Omental fat pad (tissue), 4 donors: Measurements from ENCODE around the gene GOLGA8H. TPM values are rescaled to one million over a fixed set of nuclear protein-coding genes. Genes with fewer than 3 reads are reported as not detected.
"Not testable (repeated sequence)": the region's sequence is repeated elsewhere in the genome, so short reads cannot be mapped to it uniquely, and the experiment has no call there.

Experiments used
- ATAC-seq: fragments of 150-250 bp; one replicate; pipeline ENCODE4 v1.9.1; 2016; ENCODE audit warnings: mild to moderate bottlenecking, moderate library complexity; ENCODE audit not compliant: low FRiP score
- DNase-seq: peaks from one replicate; pipeline ENCODE4 v3.0.0-alpha.2; 2019; ENCODE audit warnings: low spot score
- total RNA-seq, 4 donors: library from RNA; depleted of rRNA; stranded (reverse); fragments of >200 nt; gene quantifications; one replicate each; pipeline ENCODE4 v1.1.0, GENCODE V29; 2016
- TF ChIP-seq, protein P1 (sequence below), 3 donors: fragments of 450-650 bp; IDR thresholded peaks; one replicate each; pipeline ENCODE4 v1.5.1; 2016 to 2017; ENCODE audit warnings: antibody characterized with exemption in 3 of 3, mild to moderate bottlenecking in 3 of 3, moderate library complexity in 2 of 3

The GOLGA8H gene, protein sequence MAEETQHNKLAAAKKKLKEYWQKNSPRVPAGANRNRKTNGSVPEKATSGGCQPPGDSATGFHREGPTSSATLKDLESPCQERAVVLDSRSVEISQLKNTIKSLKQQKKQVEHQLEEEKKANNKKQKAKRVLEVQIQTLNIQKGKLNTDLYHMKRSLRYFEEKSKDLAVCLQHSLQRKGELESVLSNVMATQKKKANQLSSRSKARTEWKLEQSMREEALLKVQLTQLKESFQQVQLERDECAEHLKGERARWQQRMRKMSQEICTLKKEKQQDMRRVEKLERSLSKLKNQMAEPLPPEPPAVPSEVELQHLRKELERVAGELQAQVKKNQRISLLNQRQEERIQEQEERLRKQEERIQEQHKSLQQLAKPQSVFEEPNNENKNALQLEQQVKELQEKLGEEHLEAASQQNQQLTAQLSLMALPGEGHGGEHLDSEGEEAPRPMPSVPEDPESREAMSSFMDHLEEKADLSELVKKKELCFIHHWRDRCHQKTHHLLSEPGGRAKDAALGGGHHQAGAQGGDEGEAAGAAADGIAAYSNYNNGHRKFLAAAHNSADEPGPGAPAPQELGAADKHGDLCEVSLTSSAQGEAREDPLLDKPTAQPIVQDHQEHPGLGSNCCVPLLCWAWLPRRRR
- 1 to 10 TPM in 3 of 4 donors, not detected in 1; 1.2 to 8.9 (median 2.2) TPM for total RNA-seq

DNA sequence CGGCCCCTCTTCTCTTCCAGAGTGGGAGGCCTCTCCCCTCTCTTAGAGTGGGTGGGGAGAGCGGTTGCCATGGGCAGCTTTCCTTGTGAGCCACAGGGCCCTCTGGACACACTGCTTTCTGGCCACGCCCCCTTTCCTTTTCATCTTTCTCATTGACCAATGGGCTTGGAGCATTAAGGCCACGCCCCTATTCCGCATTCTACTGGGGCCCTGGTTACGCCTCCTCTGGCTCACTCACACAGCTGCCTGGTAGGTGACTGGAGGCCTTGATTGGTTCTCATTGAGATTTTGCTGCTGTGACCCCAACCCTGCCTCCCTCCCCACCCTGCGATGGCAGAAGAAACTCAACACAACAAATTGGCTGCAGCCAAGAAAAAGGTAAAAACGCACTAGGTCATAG is at the start of gene GOLGA8H:
TSS of gene GOLGA8H (plus strand) at position 233 of the 400 bp plus-strand sequence. CDS start at position 331, 98 bp downstream.
- DNase-seq, ATAC-seq: not testable (repeated sequence)

DNA sequence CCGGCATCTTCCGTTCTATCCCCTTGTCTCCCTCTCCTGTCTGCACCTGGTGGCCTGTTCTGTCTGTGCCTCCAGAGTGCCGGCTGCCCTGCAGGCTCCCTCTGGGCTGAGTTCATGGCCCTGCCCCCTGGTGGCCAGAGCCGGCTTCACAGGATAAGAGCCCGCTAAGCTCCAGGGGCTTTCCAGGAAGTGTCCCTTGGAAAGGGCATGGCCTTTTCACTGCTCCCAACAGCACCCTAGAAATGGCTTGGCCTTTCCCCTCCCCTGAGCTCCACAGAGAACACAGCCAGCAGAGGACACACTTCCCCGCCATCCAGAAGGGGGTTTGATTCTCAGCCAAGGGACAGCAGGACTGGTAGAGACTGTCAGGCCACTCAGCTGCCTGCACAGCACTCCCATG is 36.9 kb upstream of the GOLGA8H start:
- DNase-seq, ATAC-seq: not testable (repeated sequence)
- TF ChIP-seq, protein P1, sequence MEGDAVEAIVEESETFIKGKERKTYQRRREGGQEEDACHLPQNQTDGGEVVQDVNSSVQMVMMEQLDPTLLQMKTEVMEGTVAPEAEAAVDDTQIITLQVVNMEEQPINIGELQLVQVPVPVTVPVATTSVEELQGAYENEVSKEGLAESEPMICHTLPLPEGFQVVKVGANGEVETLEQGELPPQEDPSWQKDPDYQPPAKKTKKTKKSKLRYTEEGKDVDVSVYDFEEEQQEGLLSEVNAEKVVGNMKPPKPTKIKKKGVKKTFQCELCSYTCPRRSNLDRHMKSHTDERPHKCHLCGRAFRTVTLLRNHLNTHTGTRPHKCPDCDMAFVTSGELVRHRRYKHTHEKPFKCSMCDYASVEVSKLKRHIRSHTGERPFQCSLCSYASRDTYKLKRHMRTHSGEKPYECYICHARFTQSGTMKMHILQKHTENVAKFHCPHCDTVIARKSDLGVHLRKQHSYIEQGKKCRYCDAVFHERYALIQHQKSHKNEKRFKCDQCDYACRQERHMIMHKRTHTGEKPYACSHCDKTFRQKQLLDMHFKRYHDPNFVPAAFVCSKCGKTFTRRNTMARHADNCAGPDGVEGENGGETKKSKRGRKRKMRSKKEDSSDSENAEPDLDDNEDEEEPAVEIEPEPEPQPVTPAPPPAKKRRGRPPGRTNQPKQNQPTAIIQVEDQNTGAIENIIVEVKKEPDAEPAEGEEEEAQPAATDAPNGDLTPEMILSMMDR (IDR thresholded peaks at IDR 0.05): peak in 1 of 3 donors; percentile 9

DNA sequence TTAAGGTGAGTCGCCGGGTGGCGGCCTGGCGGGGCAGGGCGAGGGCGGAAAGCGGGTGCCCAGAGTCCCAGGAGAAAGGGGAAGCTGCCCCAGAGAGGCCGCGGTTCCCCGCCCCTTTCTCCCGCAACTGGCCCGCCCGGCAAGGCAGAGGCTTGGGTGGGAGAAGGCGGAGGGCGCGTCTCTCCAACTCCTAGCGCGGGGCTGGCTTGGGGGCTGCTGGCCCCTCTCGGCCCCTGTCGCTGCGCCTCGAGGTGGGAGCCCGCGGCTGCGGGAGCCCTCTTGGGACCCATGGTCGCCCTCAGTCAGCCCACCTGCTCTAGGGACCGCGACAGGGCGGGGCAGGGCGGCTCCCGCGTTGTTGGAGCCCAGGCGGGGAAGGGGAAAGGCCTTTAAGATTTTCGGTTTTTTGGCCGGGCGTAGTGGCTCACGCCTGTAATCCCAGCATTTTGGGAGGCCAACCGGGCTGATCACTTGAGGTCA is 30.8 kb upstream of the GOLGA8H start:
- peak; percentile 81 for ATAC-seq
- not testable (repeated sequence) for DNase-seq

DNA sequence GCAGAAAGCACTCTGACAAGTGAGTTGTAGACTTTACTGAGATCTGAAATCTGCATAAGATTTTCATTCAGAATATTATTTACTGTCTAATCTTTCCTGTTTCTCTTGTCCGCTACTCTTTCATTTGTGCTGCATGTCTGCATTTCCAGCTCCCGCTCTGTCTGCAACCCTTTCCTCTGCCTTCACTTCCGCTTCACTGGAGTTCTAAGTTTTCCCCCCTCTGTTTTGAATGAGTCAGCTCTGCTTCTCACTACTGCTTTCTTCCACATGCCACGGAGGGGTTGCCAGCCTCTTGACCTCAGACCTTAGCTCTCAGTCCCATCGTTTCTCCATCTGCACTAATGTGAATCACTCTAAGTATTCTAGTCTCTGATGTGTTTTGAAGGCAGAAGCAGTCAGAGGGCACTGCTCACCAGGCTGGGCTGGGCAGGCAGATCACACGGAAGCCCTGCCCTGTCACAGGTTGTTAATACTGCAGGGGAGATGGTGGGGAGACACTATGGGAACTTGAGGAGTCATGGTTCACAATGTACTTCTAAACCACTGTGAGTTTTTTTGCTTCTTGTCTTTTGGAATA is 24.3 kb upstream of the GOLGA8H start:
- not testable (repeated sequence) for ATAC-seq, DNase-seq

DNA sequence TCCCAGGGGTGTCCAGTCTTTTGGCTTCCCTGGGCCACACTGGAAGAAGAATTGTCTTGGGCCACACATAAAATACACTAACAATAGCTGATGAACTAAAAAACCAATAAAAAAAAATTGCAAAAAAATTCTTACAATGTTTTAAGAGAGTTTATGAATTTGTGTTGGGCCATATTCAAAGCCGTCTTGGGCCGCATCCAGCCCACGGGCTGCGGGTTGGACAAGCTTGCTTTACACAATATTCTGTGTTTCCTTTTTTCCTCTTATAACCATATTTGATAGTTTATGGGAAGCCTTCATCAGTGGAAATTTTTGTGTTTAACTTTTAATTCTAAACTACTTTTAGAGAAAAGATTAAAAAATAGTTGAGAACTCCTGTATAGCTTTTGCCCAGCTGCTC is 23.1 kb upstream of the GOLGA8H start:
- ATAC-seq, DNase-seq: not testable (repeated sequence)

DNA sequence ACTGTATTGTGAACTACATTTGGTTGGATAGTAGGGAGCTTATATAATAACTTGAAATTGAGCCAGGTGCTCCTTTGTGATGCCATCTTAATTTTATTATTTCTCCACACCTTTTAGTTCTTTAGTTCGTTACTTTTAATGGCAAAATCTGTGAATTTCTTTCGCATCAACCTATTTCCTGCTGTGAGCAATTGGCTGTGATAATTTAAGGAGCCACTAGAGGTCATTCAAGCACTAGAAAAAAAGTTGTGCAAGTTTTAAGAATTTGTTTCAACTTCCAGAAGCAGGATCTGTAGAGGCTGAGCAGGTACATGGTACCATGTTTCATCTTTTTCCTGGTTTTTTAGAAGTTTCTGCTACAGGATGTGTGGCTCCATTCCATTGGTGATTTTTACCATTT is 4.9 kb upstream of the GOLGA8H start:
- not testable (repeated sequence) for ATAC-seq, DNase-seq

DNA sequence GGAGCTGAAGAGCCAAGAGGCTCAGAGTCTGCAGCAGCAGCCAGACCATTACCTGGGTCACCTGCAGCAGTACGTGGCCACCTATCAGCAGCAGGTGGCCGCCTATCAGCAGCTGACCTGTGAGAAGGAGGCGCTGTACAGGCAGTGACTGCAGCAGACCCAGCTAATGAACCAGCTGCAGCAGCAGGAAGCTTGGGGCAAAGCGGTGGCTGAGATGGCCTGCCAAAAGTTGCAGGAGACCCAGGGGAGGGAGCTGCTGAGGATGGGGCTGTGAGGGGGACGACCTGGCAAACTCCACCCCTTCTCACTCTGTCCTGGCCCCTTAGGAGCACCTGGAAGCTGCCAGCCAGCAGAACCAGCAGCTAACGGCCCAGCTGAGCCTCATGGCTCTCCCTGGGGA is 8.4 kb downstream of the GOLGA8H start:
- DNase-seq, ATAC-seq: not testable (repeated sequence)

DNA sequence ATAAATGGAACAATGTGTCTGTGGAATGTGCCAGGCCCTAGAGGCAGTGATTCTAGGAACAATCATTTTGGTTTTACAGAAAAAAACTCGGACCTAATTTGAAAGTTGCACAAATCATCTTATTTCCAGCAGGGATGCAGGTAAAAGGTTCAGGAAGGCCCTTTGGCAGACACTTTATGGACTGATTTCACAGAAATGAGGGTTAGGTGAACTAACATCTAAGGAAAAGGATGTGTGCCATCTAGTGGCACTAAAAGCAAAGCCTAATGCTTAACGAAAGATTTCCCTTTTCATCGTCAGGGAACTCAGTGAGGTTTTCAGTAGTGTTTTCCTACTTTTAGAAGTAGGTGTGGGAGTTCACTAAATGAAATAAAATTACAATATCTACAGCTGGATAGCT is 17.5 kb downstream of the GOLGA8H start:
- DNase-seq, ATAC-seq: not testable (repeated sequence)

DNA sequence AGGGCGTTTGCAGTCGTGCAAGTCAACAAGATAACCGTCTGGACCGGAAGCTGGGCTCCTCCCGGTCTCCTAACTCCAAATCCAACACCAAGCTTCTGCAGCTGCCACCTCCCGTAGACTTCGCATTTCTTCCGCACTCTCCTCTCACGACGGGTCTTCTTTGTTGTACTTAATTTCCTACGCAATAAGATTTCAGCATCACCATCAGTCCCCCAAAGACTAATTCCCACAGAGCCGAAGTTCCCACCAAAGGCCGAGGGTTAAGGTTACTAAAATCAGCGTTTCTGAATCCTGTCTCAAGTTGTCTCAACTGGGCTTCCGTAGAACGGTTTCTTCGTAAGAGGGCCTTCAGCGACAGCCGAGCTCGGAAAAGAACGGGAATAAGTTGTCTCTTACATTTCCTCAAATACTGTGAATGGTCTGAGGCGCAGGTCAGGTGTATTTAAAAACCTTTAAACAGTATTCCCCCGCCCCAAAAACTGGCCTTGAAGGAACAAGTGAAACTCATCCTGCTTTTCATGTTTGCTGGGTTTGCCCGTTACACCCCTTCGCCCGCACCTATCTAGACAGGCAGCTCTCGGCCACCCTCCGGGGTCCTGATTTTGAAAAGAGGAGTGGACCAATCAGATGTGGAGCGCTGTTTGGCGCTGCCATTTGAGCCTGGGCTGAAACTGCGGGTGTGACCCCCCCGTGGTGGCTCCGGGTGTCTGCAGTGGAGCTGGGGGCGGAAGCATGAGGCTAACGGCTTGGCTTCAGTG is 21.8 kb downstream of the GOLGA8H start, which contains the start of gene ARHGAP11B:
TSS of gene ARHGAP11B (plus strand) at position 693 of the 758 bp plus-strand sequence.
- ATAC-seq (peak; percentile 98), DNase-seq (peak; percentile 78)

DNA sequence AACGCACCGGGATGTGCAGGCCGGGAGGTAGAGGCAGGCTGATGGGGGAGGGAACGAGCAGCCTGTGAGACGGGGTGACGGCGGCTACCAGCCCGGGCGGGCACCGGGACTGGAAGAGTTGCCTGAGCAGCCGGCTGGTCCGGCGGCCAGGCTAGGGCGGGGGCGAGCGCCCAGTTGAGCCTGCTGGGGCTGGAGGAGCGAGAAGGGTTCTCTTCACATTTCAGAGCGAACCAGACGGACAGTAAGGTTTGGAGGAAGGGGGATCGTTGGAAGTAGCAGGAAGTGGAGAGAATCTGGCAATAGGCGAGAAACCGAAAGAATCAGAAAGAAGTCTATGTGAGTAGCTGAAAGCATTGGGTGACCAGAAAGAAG is 22.4 kb downstream of the GOLGA8H start:
- DNase-seq, ATAC-seq: not testable (repeated sequence)

DNA sequence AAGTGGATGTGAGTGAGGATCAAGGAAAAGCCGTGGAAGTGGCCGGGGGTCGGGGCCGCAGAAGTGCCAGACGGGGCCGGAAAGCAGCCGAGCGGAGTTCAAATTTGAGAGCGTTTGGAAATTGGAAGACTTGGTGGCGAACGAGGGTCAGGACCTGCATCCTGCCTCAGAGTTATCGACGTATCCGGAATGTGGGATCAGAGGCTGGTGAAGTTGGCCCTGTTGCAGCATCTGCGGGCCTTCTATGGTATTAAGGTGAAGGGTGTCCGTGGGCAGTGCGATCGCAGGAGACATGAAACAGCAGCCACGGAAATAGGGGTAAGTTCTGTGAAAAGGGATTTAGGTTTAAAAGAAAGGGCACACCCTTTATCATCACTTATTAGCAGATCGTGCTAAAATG is 22.8 kb downstream of the GOLGA8H start:
- DNase-seq: not testable (repeated sequence)

More for the DNA sequence above, 22.8 kb downstream of the GOLGA8H start:
- ATAC-seq: not testable (repeated sequence)
